Measurements from ENCODE around the gene EP400. TPM values are rescaled to one million over a fixed set of nuclear protein-coding genes. Genes with fewer than 3 reads are reported as not detected.

Gene EP400
- polyA plus RNA-seq, 1 donor (not counting 4 experiments of a cell fraction or from before 2014, with no cell fraction given): 4.1 TPM

DNA sequence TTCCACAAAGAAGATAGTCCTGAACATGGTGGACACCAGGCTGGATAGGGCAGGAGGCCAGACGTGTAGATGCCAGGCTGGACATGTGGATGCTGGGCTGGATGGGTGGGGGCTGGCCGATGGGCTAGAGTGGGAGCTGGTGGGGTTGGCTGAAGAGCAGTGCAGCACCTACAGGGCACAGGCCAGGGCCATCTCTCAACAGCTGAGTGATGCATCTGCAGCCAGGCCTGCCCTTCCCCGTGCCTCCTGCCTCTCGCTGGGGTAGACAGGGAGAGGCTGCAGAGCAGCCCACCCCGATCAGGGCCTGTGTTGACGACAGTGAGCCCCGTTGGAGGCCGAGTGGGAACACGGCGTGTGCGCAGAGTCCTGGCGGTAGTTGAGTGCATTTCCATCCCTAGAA lies 39.3 kb downstream of the EP400 start:
- Histone ChIP-seq H3K4me1 (ENCODE audit: control insufficient read depth, extremely low read depth, insufficient read depth, low read length) (no peaks in the 10 kb centered on the region), H3K9me3 (ENCODE audit: control insufficient read depth, low read depth, low read length) (no peaks in the 10 kb centered on the region), H3K4me3 (ENCODE audit: control insufficient read depth in 2 of 3, extremely low read depth in 1 of 3, insufficient read depth in 2 of 3, low read depth in 1 of 3, low read length in 3 of 3) (no peak overlapping the region), H3K4me2 (ENCODE audit: control insufficient read depth, extremely low read depth, insufficient read depth, low read depth, low read length) (no peak overlapping the region), H3K79me2 (ENCODE audit: control insufficient read depth, insufficient read depth, low read length) (no peaks in the 10 kb centered on the region), H4K20me1 (ENCODE audit: control insufficient read depth, extremely low read depth, insufficient read depth, low read length) (no peaks in the 10 kb centered on the region), H3K27ac (ENCODE audit: control insufficient read depth, insufficient read depth, low read length) (no peak overlapping the region), H3K9me1 (ENCODE audit: control insufficient read depth, extremely low read depth, insufficient read depth, low read length) (no peaks in the 10 kb centered on the region), H2AFZ (ENCODE audit: control insufficient read depth, low read length) (no peak overlapping the region), H3K36me3 (ENCODE audit: control insufficient read depth in 2 of 2, extremely low read depth in 1 of 2, insufficient read depth in 2 of 2, low read length in 2 of 2) (peaks cover 28 to 35% of the 10 kb centered on the region in 2 experiments), H3K9ac (ENCODE audit: control insufficient read depth, extremely low read depth, insufficient read depth, low read length) (no peak overlapping the region), H3K27me3 (ENCODE audit: control insufficient read depth, extremely low read depth, insufficient read depth, low read length) (no peaks in the 10 kb centered on the region)
- no peak for TF ChIP-seq EZH2 (IDR thresholded peaks at IDR 0.05; ENCODE audit: low read length)
- TF ChIP-seq, protein P1, sequence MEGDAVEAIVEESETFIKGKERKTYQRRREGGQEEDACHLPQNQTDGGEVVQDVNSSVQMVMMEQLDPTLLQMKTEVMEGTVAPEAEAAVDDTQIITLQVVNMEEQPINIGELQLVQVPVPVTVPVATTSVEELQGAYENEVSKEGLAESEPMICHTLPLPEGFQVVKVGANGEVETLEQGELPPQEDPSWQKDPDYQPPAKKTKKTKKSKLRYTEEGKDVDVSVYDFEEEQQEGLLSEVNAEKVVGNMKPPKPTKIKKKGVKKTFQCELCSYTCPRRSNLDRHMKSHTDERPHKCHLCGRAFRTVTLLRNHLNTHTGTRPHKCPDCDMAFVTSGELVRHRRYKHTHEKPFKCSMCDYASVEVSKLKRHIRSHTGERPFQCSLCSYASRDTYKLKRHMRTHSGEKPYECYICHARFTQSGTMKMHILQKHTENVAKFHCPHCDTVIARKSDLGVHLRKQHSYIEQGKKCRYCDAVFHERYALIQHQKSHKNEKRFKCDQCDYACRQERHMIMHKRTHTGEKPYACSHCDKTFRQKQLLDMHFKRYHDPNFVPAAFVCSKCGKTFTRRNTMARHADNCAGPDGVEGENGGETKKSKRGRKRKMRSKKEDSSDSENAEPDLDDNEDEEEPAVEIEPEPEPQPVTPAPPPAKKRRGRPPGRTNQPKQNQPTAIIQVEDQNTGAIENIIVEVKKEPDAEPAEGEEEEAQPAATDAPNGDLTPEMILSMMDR (optimal IDR thresholded peaks at IDR 0.05 in 1 of 3, IDR thresholded peaks at IDR 0.05 in 1 of 3, conservative IDR thresholded peaks at IDR 0.05 in 1 of 3; ENCODE audit: extremely low read depth in 1 of 3, insufficient read depth in 2 of 3, low read length in 3 of 3): no peak
- no peak for FAIRE-seq
- no peak for DNase-seq (ENCODE audit: low read depth, low spot score)
- dilution Hi-C loops (cut with MboI; ENCODE audit: extremely low pct_ligation_motif_present, low sequenced_read_pairs): no loop called here

DNA sequence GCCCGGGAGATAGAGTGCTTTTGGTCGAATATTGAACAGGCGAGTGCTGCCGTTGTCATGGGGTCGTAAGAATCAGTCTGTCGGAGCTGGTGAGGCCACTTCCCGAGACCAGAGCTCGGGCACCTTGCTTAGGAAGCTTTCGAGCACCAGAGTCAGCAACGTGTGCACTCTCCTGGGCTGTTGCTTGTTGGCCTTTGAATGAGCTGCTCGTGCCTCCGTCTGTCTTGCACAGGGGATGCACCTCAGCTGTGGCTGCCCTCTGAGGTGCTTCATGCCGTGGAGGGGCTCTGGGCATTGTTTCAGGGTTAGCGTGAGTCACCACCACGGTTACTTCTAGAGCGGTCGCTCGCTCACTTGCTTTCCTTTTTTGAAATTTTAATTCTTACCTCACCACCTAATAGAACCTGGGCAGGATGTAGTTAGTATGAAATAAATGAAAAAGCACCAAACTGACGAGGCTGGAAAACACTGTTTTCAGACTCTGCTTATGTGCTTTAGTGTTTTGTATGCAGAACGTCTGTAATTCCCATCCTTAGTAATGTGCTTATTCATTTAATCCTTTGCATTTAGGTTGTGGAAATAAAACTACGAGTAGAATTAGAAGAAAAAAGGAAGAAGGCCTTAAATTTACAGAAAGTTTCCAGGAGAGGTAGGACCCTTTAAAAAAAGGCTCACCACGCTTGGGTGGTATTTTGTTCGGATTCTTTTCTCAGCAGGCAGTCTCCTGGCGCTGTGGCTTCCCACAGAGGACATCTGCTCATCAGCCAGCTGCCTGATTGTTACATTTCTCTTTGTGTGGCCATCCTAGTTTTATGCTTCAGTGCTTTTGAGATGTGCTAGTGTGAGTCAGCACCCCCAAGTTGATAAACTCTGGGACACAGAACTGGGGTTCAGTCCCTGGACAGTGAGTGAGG lies 40.6 kb downstream of the EP400 start:
- H3K27ac ChIP-seq (ENCODE audit: control insufficient read depth, insufficient read depth, low read length): no peak overlapping the region

More for the DNA sequence above, 40.6 kb downstream of the EP400 start:
- H3K9ac ChIP-seq (ENCODE audit: control insufficient read depth, extremely low read depth, insufficient read depth, low read length): no peak overlapping the region
- no peak overlapping the region for H2AFZ ChIP-seq (ENCODE audit: control insufficient read depth, low read length)
- H3K9me1 ChIP-seq (ENCODE audit: control insufficient read depth, extremely low read depth, insufficient read depth, low read length): no peaks in the 10 kb centered on the region
- no peak for TF ChIP-seq EZH2 (IDR thresholded peaks at IDR 0.05; ENCODE audit: low read length)
- TF ChIP-seq, protein P1 (optimal IDR thresholded peaks at IDR 0.05 in 1 of 3, IDR thresholded peaks at IDR 0.05 in 1 of 3, conservative IDR thresholded peaks at IDR 0.05 in 1 of 3; ENCODE audit: extremely low read depth in 1 of 3, insufficient read depth in 2 of 3, low read length in 3 of 3): no peak
- H3K27me3 ChIP-seq (ENCODE audit: control insufficient read depth, extremely low read depth, insufficient read depth, low read length): no peaks in the 10 kb centered on the region
- no peaks in the 10 kb centered on the region for H3K9me3 ChIP-seq (ENCODE audit: control insufficient read depth, low read depth, low read length)
- peaks cover 29 to 32% of the 10 kb centered on the region in 2 experiments for H3K36me3 ChIP-seq (ENCODE audit: control insufficient read depth in 2 of 2, extremely low read depth in 1 of 2, insufficient read depth in 2 of 2, low read length in 2 of 2)
- H3K4me3 ChIP-seq (ENCODE audit: control insufficient read depth in 2 of 3, extremely low read depth in 1 of 3, insufficient read depth in 2 of 3, low read depth in 1 of 3, low read length in 3 of 3): no peak overlapping the region
- dilution Hi-C loops (cut with MboI; ENCODE audit: extremely low pct_ligation_motif_present, low sequenced_read_pairs): no loop called here
- no peak overlapping the region for H3K4me2 ChIP-seq (ENCODE audit: control insufficient read depth, extremely low read depth, insufficient read depth, low read depth, low read length)
- FAIRE-seq (no peak), DNase-seq (ENCODE audit: low read depth, low spot score) (no peak)
- H4K20me1 ChIP-seq (ENCODE audit: control insufficient read depth, extremely low read depth, insufficient read depth, low read length): no peaks in the 10 kb centered on the region
- no peaks in the 10 kb centered on the region for H3K4me1 ChIP-seq (ENCODE audit: control insufficient read depth, extremely low read depth, insufficient read depth, low read length)
- H3K79me2 ChIP-seq (ENCODE audit: control insufficient read depth, insufficient read depth, low read length): no peaks in the 10 kb centered on the region
